ENCODE data around the gene USP21. TPM values are rescaled to one million over a fixed set of nuclear protein-coding genes. Genes with fewer than 3 reads are reported as not detected.
A peak's percentile ranks its signal among the peaks of the same experiment; 100 is the strongest.

The USP21 gene
- total and polyA plus RNA-seq, 2 donors (not counting 3 experiments of a cell fraction or from before 2014, with no cell fraction given): 19.7 to 29.2 TPM

GRCh38 chr1:161177936-161178244 is 18.6 kb downstream of the USP21 start:
- intact Hi-C loops (cut with micrococcal nuclease): loop anchor here (1.0 kb wide), 1 partner anchor 12 kb away; the partner anchor contains the start of gene PPOX
- dilution Hi-C loops (cut with MboI; ENCODE audit: extremely low pct_ligation_motif_present, low sequenced_read_pairs): no loop called here
- Histone ChIP-seq H3K4me2 (ENCODE audit: insufficient read depth, low read length) (peak overlapping the region; percentile 46), H3K9me1 (replicated peaks; ENCODE audit: control insufficient read depth, extremely low read depth, insufficient read depth, low read length) (no peaks in the 10 kb centered on the region), H3K36me3 (ENCODE audit: control insufficient read depth in 2 of 2, extremely low read depth in 1 of 2, insufficient read depth in 2 of 2, low read length in 2 of 2) (peaks cover 0 to 6% of the 10 kb centered on the region in 2 experiments), H4K20me1 (replicated peaks; ENCODE audit: control insufficient read depth, extremely low read depth, insufficient read depth, low read length) (no peaks in the 10 kb centered on the region), H3K27ac (ENCODE audit: insufficient read depth, low read depth, low read length) (peak overlapping the region; percentile 14), H3K4me1 (ENCODE audit: control insufficient read depth, extremely low read depth, insufficient read depth, low read length) (peaks cover 11% of the 10 kb centered on the region), H3K79me2 (ENCODE audit: control insufficient read depth, insufficient read depth, low read length) (peaks cover 8% of the 10 kb centered on the region), H3K9me3 (replicated peaks; ENCODE audit: control insufficient read depth, insufficient read depth, low read length) (no peaks in the 10 kb centered on the region), H3K27me3 (ENCODE audit: control insufficient read depth in 2 of 2, insufficient read depth in 2 of 2, low read length in 2 of 2) (no peaks in the 10 kb centered on the region), H2AFZ (ENCODE audit: low read depth, low read length) (peak overlapping the region; percentile 54), H3K4me3 (replicated peaks in 1 of 3; ENCODE audit: insufficient read depth in 1 of 3, low read depth in 1 of 3, low read length in 3 of 3) (no peak overlapping the region), H3K9ac (replicated peaks; ENCODE audit: extremely low read depth, insufficient read depth, low read length) (peak overlapping the region; percentile 71)
- no peak for TF ChIP-seq POLR2AphosphoS5 (IDR thresholded peaks at IDR 0.05; ENCODE audit: insufficient read depth, low read depth, low read length)
- no peak for TF ChIP-seq FOS (IDR thresholded peaks at IDR 0.05; ENCODE audit: borderline replicate concordance, insufficient read depth, low read length)
- TF ChIP-seq MAX (IDR thresholded peaks at IDR 0.05; ENCODE audit: insufficient read depth, insufficient read length): no peak
- TF ChIP-seq EZH2 (IDR thresholded peaks at IDR 0.05; ENCODE audit: borderline replicate concordance, low read depth, low read length, severe bottlenecking): no peak
- TF ChIP-seq GATA2 (IDR thresholded peaks at IDR 0.05; ENCODE audit: insufficient read depth, insufficient read length, low read depth, low read length): no peak
- TF ChIP-seq POLR2A (IDR thresholded peaks at IDR 0.05; ENCODE audit: low read depth, low read length): no peak
- TF ChIP-seq MYC (IDR thresholded peaks at IDR 0.05; ENCODE audit: low read depth, low read length): no peak
- TF ChIP-seq JUN (IDR thresholded peaks at IDR 0.05; ENCODE audit: borderline replicate concordance, insufficient read depth, insufficient read length, low read depth): no peak
- TF ChIP-seq CTCF (IDR thresholded peaks at IDR 0.05; ENCODE audit: extremely low read depth in 1 of 2, insufficient read depth in 1 of 2, low read depth in 1 of 2, low read length in 2 of 2): no peak
- ChIA-PET CTCF (interaction anchor here (1.0 to 2.5 kb wide), 4 partner anchors 12 to 204 kb away, joined by 3 to 10 read pairs (median 6); partner anchors contain the start of genes NDUFS2, PPOX and TOMM40L), POLR2A (no interaction called here)
- DNase-seq (ENCODE audit: low read depth, low spot score) (no peak), FAIRE-seq (peak; percentile 12)
- no TSS peak for BruUV-seq (replicated peaks)

Data from endothelial cell of umbilical vein (primary cell).